Measurements from ENCODE around the gene TNRC6C.

DNA sequence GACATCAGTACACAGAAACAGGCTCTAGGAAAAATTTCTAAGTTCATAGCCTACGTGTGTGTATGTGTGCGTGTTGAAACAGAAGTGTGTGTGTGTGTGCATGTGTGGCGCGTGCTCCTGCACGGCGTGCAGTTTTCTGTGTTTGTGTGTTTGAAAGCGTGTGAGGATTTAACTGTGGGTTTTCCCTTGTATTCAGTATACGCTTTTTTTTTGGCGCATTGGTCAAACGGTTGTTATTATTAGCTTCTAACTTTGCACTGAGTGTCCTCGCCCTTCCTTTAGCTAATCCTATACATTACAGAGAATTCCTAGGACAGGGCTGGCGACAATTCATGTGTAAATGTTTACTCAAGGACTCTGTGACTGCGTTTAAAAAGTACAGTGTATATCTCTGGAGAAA, 147.0 kb downstream of the TNRC6C start:
- TF ChIP-seq, protein P1, sequence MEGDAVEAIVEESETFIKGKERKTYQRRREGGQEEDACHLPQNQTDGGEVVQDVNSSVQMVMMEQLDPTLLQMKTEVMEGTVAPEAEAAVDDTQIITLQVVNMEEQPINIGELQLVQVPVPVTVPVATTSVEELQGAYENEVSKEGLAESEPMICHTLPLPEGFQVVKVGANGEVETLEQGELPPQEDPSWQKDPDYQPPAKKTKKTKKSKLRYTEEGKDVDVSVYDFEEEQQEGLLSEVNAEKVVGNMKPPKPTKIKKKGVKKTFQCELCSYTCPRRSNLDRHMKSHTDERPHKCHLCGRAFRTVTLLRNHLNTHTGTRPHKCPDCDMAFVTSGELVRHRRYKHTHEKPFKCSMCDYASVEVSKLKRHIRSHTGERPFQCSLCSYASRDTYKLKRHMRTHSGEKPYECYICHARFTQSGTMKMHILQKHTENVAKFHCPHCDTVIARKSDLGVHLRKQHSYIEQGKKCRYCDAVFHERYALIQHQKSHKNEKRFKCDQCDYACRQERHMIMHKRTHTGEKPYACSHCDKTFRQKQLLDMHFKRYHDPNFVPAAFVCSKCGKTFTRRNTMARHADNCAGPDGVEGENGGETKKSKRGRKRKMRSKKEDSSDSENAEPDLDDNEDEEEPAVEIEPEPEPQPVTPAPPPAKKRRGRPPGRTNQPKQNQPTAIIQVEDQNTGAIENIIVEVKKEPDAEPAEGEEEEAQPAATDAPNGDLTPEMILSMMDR (IDR thresholded peaks at IDR 0.05; ENCODE audit: insufficient read depth, low read length, poor library complexity, severe bottlenecking), result no peak
- no peak for TF ChIP-seq EZH2phosphoT487 (conservative IDR thresholded peaks at IDR 0.05; ENCODE audit: low read length)

Measured in SU-DHL-6 (cell line).